Stimulated activated CD4-positive, alpha-beta T cell treated with anti-CD3 and anti-CD28 coated beads, Interleukin-15, amount 100 ng/mL, for 48 hours (primary cell): Measurements from ENCODE around the gene IFRD1.

ENCODE experiments used
- DNase-seq, 2 donors: peaks; one replicate each; pipeline ENCODE4 v3.0.0-alpha.2; 2020; ENCODE audit warnings: low read depth in 2 of 2

Gene IFRD1

GRCh38 chr7:112487457-112488263, 37.4 kb downstream of the IFRD1 start:
- DNase-seq: no peak

GRCh38 chr7:112488264-112488552, 37.9 kb downstream of the IFRD1 start:
- DNase-seq: no peak

- DNase-seq: no peak
Measured at GRCh38 chr7:112492186-112492585, 41.9 kb downstream of the IFRD1 start.

- DNase-seq: no peak
Measured at GRCh38 chr7:112494656-112495055, 44.4 kb downstream of the IFRD1 start.

- DNase-seq: no peak
Measured at GRCh38 chr7:112495156-112495788, 45.0 kb downstream of the IFRD1 start.

- no peak for DNase-seq
Measured at GRCh38 chr7:112495810-112496462, 45.7 kb downstream of the IFRD1 start.

GRCh38 chr7:112497481-112497880, 47.2 kb downstream of the IFRD1 start:
- no peak for DNase-seq

GRCh38 chr7:112500619-112501018, 50.4 kb downstream of the IFRD1 start:
- DNase-seq: no peak

GRCh38 chr7:112501801-112502503, 51.7 kb downstream of the IFRD1 start:
- no peak for DNase-seq

GRCh38 chr7:112502700-112503099, 52.4 kb downstream of the IFRD1 start:
- no peak for DNase-seq

- DNase-seq: no peak
Measured at GRCh38 chr7:112503361-112503972, 53.2 kb downstream of the IFRD1 start.

- DNase-seq: no peak
Measured at GRCh38 chr7:112504093-112504695, 53.9 kb downstream of the IFRD1 start.

- DNase-seq: no peak
Measured at GRCh38 chr7:112505495-112505894, 55.2 kb downstream of the IFRD1 start.

GRCh38 chr7:112508404-112508803, 58.1 kb downstream of the IFRD1 start:
- DNase-seq: no peak

GRCh38 chr7:112509402-112509801, 59.1 kb downstream of the IFRD1 start:
- no peak for DNase-seq

- DNase-seq: no peak
Measured at GRCh38 chr7:112510001-112510742, 59.9 kb downstream of the IFRD1 start.

- DNase-seq: no peak
Measured at GRCh38 chr7:112510743-112511110, 60.5 kb downstream of the IFRD1 start.

- DNase-seq: no peak
Measured at GRCh38 chr7:112511451-112512202, 61.4 kb downstream of the IFRD1 start.

- DNase-seq: no peak
Measured at GRCh38 chr7:112512451-112513210, 62.4 kb downstream of the IFRD1 start.
